ENCODE measurements around the gene NBR1. TPM values are rescaled to one million over a fixed set of nuclear protein-coding genes. Genes with fewer than 3 reads are reported as not detected.

Gene NBR1
- total and polyA plus RNA-seq, 2 of the 8 experiments (the other 6 are each of a cell fraction or from before 2014, with no cell fraction given): 13.5 to 36.0 TPM

- no peak for TF ChIP-seq RNF2 (IDR thresholded peaks at IDR 0.05; ENCODE audit: borderline replicate concordance, low read depth, low read length, missing control alignments, poor library complexity, severe bottlenecking)
- no peak for TF ChIP-seq USF2 (IDR thresholded peaks at IDR 0.05; ENCODE audit: low read length)
- no peak for TF ChIP-seq RFX5 (IDR thresholded peaks at IDR 0.05; ENCODE audit: borderline replicate concordance, low read depth, low read length)
- TF ChIP-seq MAX (IDR thresholded peaks at IDR 0.05): no peak
- TF ChIP-seq SRF (IDR thresholded peaks at IDR 0.05; ENCODE audit: low read depth, low read length): no peak
- peak; percentile 42 for TF ChIP-seq KDM4A (IDR thresholded peaks at IDR 0.05; ENCODE audit: low read depth, low read length, severe bottlenecking)
- TF ChIP-seq TAF7 (optimal IDR thresholded peaks at IDR 0.05; ENCODE audit: borderline replicate concordance, low read depth, low read length): no peak
- no peak for TF ChIP-seq CHD2 (IDR thresholded peaks at IDR 0.05; ENCODE audit: low read length)
- no peak for TF ChIP-seq NANOG (IDR thresholded peaks at IDR 0.05; ENCODE audit: insufficient read depth, low read depth, low read length, poor library complexity, severe bottlenecking)
- no peak for TF ChIP-seq EP300 (IDR thresholded peaks at IDR 0.05; ENCODE audit: borderline replicate concordance in 1 of 2, low read depth in 2 of 2, low read length in 2 of 2)
- TF ChIP-seq RBBP5 (IDR thresholded peaks at IDR 0.05; ENCODE audit: borderline replicate concordance, low read depth, low read length): no peak
- no peak for TF ChIP-seq FOSL1 (IDR thresholded peaks at IDR 0.05; ENCODE audit: insufficient read depth, low read depth, low read length)
- no peak for TF ChIP-seq BRCA1 (IDR thresholded peaks at IDR 0.05; ENCODE audit: low read depth, low read length)
- TF ChIP-seq POU5F1 (IDR thresholded peaks at IDR 0.05; ENCODE audit: low read depth, low read length): no peak
- TF ChIP-seq HDAC2 (IDR thresholded peaks at IDR 0.05; ENCODE audit: borderline replicate concordance in 1 of 2, low read depth in 2 of 2, low read length in 2 of 2): peak in 1 of 2 experiments; percentile 85; a peak in 1 of 4 replicates
- TF ChIP-seq SIX5 (IDR thresholded peaks at IDR 0.05; ENCODE audit: low read depth, low read length): peak; percentile 43; the same call in 1 of the 2 replicates
These were observed 761 bp upstream of the NBR1 start (continued) for GRCh38 chr17:43170140-43170765.
